22Rv1 (cell line): Measurements from ENCODE around the gene CHSY1.

Experiments
- H3K27ac ChIP-seq: fragments of 450-650 bp; 2 replicates; pipeline ENCODE4 v1.5.1; 2017
- CTCF ChIP-seq: fragments of 450-650 bp; IDR thresholded peaks from 2 replicates; pipeline ENCODE4 v1.5.1; 2017; ENCODE audit warnings: mild to moderate bottlenecking
- ZFX ChIP-seq: fragments of 450-650 bp; IDR thresholded peaks from 2 replicates; pipeline ENCODE4 v1.6.1; 2017; ENCODE audit warnings: antibody characterized with exemption, borderline replicate concordance

The CHSY1 gene

GRCh38 chr15:101159096-101159935, 92.5 kb downstream of the CHSY1 start:
- TF ChIP-seq ZFX, result no peak
- H3K27ac ChIP-seq, result no peak overlapping the region

- TF ChIP-seq ZFX (no peak), CTCF (no peak)
- no peak overlapping the region for H3K27ac ChIP-seq
Observed at GRCh38 chr15:101158166-101159095, 93.4 kb downstream of the CHSY1 start.

GRCh38 chr15:101157721-101158120, 94.1 kb downstream of the CHSY1 start:
- TF ChIP-seq CTCF, result no peak
- no peak for TF ChIP-seq ZFX
- no peak overlapping the region for H3K27ac ChIP-seq

- H3K27ac ChIP-seq, result no peak overlapping the region
- TF ChIP-seq ZFX (no peak), CTCF (no peak)
Observed at GRCh38 chr15:101156509-101157159, 95.2 kb downstream of the CHSY1 start.

- TF ChIP-seq ZFX, result no peak
- no peak for TF ChIP-seq CTCF
- no peak overlapping the region for H3K27ac ChIP-seq
Observed at GRCh38 chr15:101156061-101156460, 95.8 kb downstream of the CHSY1 start.

GRCh38 chr15:101153801-101154656, 97.8 kb downstream of the CHSY1 start:
- TF ChIP-seq CTCF (no peak), ZFX (no peak)
- H3K27ac ChIP-seq, result no peak overlapping the region

GRCh38 chr15:101152914-101153313, 98.9 kb downstream of the CHSY1 start:
- no peak overlapping the region for H3K27ac ChIP-seq
- no peak for TF ChIP-seq ZFX
- peak; percentile 64 for TF ChIP-seq CTCF
